GM18907 (cell line): ENCODE results near the gene GYS1.
"Not testable (repeated sequence)": the region's sequence is repeated elsewhere in the genome, so short reads cannot be mapped to it uniquely, and the experiment has no call there.

Source experiments
- ATAC-seq: cut with Tn5 transposase; IDR thresholded peaks from one replicate; pipeline ENCODE4 v1.9.1; 2021; ENCODE audit warnings: mild to moderate bottlenecking, moderate library complexity; ENCODE audit not compliant: unreplicated experiment

Gene GYS1

GRCh38 chr19:48946463-48947257 is 46.4 kb downstream of the GYS1 start:
- ATAC-seq: no peak

- ATAC-seq: no peak
Measured at GRCh38 chr19:48945817-48946216, 47.3 kb downstream of the GYS1 start.

GRCh38 chr19:48945415-48945814 is 47.7 kb downstream of the GYS1 start:
- ATAC-seq: no peak

GRCh38 chr19:48943081-48943480 is 50.0 kb downstream of the GYS1 start:
- ATAC-seq: no peak

GRCh38 chr19:48940902-48941301 is 52.2 kb downstream of the GYS1 start:
- no peak for ATAC-seq

- no peak for ATAC-seq
Measured at GRCh38 chr19:48938256-48938655, 54.9 kb downstream of the GYS1 start.

GRCh38 chr19:48935864-48936263 is 57.2 kb downstream of the GYS1 start:
- no peak for ATAC-seq

- no peak for ATAC-seq
Measured at GRCh38 chr19:48934837-48935236, 58.3 kb downstream of the GYS1 start.

- peak; percentile 57 for ATAC-seq
Measured at GRCh38 chr19:48933382-48933932, 59.7 kb downstream of the GYS1 start, which contains the start of gene DHDH. DHDH (plus strand) TSS chr19:48933699; CDS start chr19:48933722, 23 bp downstream.

GRCh38 chr19:48928164-48929025 is 64.7 kb downstream of the GYS1 start:
- no peak for ATAC-seq

GRCh38 chr19:48927692-48928091 is 65.4 kb downstream of the GYS1 start:
- ATAC-seq: not testable (repeated sequence)

- ATAC-seq: no peak
Measured at GRCh38 chr19:48926909-48927308, 66.2 kb downstream of the GYS1 start.

- not testable (repeated sequence) for ATAC-seq
Measured at GRCh38 chr19:48925890-48926289, 67.2 kb downstream of the GYS1 start.

- ATAC-seq: no peak
Measured at GRCh38 chr19:48925240-48925843, 67.8 kb downstream of the GYS1 start.

- no peak for ATAC-seq
Measured at GRCh38 chr19:48922548-48923490, 70.3 kb downstream of the GYS1 start.

- no peak for ATAC-seq
Measured at GRCh38 chr19:48921721-48922500, 71.2 kb downstream of the GYS1 start.

- no peak for ATAC-seq
Measured at GRCh38 chr19:48920949-48921348, 72.2 kb downstream of the GYS1 start.

GRCh38 chr19:48919271-48919670 is 73.8 kb downstream of the GYS1 start:
- ATAC-seq: not testable (repeated sequence)

- no peak for ATAC-seq
Measured at GRCh38 chr19:48918801-48919247, 74.3 kb downstream of the GYS1 start.
